Posterior vena cava (tissue), 2 donors: ENCODE data around the gene KCNJ8. TPM values are rescaled to one million over a fixed set of nuclear protein-coding genes. Genes with fewer than 3 reads are reported as not detected.
A peak's percentile ranks its signal among the peaks of the same experiment; 100 is the strongest.
"Not testable (repeated sequence)": the region's sequence is repeated elsewhere in the genome, so short reads cannot be mapped to it uniquely, and the experiment has no call there.

Experiments used
- DNase-seq: peaks from one replicate; pipeline ENCODE4 v3.0.0-alpha.2; 2020; ENCODE audit warnings: low spot score
- intact Hi-C, 2 donors: fragments of 100-400 bp; cut with DNase I; formaldehyde crosslinking; loops; one replicate each; pipeline versions ENCODE4 v1.14.1 to v1.14.2; 2022 to 2023
- total RNA-seq, 2 donors: library from RNA; stranded (reverse); fragmentation: NEBNext Ultra II Directional; extraction: Animal tissue kit (Norgen Biotek cat#: 25700); gene quantifications; one replicate each; pipeline ENCODE4 v1.2.1, GENCODE V29; 2021
- donor health status: DM: yes; HTN: yes; CAD: no.
- donor health status: DM: yes; HTN: yes; CAD: no.

The KCNJ8 gene
- total RNA-seq, 2 donors from 2014 or later = 30.9 to 32.0 TPM

DNA sequence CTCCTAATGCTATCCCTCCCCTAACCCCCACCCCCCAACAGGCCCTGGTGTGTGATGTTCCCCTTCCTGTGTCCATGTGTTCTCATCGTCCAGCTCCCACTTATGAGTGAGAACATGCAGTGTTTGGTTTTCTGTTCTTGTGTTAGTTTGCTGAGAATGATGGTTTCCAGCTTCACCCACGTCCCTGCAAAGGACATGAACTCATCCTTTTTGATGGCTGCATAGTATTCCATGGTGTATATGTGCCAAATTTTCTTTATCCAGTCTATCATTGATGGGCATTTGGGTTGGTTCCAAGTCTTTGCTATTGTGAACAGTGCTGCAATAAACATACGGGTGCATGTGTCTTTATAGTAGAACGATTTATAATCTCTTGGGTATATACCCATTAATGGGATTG lies 15.2 kb upstream of the KCNJ8 start:
- intact Hi-C loops, DNase-seq: not testable (repeated sequence)

DNA sequence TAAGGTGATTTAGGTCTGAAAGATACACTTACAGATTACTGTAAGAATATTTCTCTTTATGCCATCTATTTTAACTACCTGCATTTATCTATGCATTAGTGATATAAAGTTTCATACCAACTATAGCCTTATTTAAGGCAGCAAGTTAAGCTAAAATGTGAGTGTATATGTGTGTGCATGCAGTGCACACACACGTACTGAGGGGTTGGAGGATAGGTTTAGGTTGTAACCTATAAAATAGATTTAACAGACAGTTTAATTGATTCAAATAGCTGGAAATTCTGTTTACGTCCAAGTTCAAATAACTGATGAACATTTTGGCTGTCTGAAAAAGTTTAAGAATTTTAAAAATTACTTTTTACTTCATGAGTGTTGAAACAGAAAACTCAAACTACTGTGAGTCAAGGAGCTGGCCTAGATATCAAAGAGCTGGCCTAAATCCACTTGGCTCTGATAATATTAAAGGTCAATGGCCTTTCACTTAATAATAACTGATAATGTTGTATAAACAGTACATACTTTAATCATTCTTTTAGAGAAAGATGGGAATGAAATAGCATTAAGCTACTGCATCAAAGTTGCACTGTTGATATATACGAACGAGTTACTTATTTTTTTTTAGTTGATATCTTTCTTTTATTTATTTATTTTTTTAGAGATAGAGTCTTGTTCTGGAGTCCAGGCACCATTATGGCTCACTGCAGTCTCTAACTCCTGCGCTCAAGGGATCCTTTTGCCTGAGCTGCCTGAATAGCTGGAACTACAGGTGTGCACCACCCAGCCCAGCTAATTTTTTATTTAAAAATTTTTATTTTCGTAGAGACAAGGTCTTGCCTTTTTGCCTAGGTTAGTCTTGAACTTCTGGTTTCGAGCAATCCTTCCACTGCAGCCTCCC lies 13.8 kb upstream of the KCNJ8 start:
- intact Hi-C loops = no loop called here
- DNase-seq = no peak

DNA sequence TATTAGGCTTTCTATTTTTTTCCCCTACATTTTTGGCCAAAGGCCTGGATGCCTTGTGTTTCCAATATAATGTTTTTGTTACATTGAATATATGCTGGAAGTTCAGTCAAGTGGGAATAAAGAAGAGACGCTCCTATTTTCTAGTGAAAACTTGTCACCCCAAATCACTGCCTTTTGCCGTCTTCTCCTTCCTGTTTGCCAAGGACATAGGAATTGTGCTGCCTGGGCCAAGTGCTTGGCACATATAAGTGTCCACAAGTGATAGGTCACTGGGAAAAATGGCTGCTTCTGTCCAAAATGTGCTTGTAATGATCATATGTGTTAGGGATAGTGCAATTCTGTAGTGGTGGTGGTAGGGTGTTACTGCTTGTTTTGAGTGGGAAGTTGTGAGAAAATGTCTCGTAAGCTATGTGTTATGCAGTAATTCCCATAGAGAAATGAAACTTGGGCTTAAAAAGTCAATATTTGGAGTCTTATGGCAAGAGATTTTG lies 11.6 kb upstream of the KCNJ8 start:
- no peak for DNase-seq
- intact Hi-C loops = no loop called here

DNA sequence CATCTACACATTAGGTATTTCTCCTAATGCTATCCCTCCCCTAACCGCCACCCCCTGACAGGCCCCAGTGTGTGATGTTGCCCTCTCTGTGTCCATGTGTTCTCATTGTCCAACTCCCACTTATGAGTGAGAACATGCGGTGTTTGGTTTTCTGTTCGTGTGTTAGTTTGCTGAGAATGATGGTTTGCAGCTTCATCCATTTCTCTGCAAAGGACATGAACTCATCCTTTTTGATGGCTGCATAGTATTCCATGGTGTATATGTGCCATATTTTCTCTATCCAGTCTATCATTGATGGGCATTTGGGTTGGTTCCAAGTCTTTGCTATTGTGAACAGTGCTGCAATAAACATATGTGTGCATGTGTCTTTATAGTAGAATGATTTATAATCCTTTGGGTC lies 8.2 kb upstream of the KCNJ8 start:
- DNase-seq, intact Hi-C loops: not testable (repeated sequence)

DNA sequence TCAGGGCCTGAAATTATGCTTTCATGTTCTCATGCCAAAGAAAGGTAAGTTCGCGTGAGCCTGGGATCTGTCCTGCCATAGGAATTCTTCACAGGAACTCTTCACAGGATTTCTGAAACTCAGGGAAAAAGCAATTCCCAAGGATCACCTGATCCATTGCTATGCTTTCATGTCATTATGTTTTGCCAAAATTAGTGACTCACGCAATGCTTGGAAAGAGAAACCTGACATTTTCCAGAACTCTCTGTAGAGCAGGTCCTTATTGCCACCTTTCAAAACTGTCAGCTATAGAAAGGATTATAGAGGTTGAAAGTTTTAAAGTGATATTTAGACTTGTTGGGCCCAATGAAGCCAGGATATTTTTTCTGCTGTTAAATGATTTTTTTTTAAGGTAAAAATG lies 6.3 kb upstream of the KCNJ8 start:
- DNase-seq = no peak
- intact Hi-C loops = no loop called here

DNA sequence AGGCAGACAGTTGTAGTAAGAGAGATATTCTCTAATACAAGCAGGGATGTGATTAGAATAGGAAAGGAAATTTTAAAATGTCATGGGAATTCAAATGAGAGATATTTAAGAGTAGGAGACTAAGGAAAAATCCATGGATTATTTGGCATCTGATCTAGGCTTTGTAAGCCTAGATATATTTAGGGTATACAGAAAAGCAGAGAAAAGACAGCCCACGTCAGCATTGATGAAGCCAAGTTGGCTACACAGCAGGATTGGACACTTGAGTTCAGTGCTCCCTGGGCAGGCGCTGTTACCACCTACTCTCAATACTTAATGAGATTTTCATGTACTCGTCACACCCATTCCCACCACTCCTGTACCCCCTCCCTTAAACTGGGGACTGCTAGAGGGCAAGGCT lies 1.7 kb upstream of the KCNJ8 start:
- intact Hi-C loops = loop anchor here in 1 of 2 donors (10.0 kb wide), 1 partner anchor 49 kb away; no protein-coding TSS in a partner anchor
- DNase-seq = no peak

DNA sequence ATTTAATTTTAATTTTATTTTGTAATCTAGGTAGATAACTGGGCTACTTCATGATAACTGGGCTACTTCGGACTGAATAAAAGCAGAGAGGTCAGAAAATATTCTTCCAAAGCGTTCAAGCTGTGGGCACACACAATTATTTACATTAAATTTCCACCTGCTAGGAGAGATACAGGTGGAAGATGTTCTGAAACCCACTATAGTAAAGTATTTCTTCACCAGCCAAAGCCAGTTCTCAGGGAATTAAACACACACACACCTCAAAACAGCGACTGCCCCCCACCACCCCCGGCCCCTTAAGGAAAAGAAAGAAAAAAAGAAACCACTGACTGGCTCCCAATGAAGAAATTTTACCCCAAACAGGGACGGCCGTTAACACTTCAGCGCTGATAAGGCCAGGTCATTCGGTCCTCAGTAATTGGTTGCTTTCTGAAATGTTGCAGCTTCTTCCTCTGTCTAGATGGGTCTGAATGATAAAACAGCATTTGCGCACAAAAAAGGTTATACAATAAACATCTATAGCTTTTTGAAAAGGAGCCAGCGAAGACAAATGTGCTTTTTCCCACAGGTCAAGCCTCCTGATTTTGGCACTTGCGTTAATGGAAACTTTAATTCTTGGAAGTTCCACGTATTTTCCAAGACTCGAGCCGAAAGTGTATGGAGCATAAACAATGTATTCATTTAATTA lies 771 bp upstream of the KCNJ8 start:
- no peak for DNase-seq
- intact Hi-C loops = loop anchor here in 1 of 2 donors (10.0 kb wide), 1 partner anchor 50 kb away; no protein-coding TSS in a partner anchor

DNA sequence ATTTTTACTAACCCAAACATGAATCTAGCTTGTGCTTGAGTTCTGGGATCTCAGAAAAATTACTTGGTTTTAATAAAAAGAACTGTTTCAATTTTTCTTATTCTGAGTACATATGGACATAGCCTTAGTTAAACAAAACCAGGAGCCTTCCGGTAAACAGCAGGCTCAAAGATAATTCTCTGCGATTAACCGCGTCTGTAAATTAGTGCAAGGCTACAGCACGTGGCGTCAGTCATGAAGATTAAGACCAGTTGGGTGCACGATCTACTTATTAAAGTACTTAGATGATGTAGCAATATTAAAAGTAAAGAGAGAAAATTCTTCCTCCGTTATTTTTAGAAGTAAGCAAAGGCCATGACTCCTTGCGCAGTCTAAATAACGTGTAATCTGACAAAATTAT lies 700 bp downstream of the KCNJ8 start:
- DNase-seq = no peak
- intact Hi-C loops = loop anchor here in 1 of 2 donors (10.0 kb wide), 1 partner anchor 51 kb away; no protein-coding TSS in a partner anchor

DNA sequence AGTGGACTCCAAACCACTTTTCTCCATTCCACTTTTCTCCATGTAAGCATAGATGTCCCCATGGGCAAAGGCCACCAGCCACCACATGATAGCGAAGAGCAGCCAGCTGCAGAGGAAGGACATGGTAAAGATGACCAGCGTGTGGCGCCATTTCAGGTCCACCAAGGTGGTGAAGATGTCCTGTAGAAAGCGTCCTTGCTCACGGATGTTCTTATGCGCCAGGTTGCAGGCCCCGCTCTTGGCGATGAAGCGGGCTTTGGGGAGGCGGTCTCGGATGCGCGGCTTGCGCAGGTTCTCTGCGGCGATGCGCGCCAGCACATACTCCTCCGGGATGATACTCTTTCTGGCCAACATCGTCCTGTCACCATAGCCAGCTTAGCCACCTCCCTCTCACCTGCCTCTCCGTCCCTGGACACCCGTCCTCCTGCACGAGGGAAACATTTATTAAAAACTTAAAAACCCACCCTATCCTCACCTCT lies 1.2 kb downstream of the KCNJ8 start:
- peak; percentile 86 for DNase-seq
- intact Hi-C loops = loop anchor here in 1 of 2 donors (10.0 kb wide), 1 partner anchor 51 kb away; no protein-coding TSS in a partner anchor

DNA sequence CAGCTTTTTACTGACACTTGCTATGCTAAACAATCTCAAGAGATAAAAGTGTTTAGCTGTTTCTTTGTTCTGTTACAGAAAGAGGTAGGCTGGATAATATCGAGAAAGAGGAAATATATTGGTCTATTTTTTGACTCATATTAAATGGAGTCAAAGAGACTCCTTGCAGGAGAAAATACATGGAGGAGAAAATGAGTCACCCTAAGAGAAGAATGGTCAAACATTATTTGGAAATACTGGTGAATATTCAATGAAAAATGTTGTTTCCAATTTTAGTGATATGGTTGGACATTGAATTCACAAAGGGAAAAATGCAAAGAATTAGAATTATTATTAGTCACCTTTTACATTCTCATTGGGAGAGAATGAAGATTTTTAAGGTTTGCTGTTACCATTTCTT lies 3.2 kb downstream of the KCNJ8 start:
- no peak for DNase-seq
- intact Hi-C loops = loop anchor here in 1 of 2 donors (10.0 kb wide), 1 partner anchor 53 kb away; no protein-coding TSS in a partner anchor

DNA sequence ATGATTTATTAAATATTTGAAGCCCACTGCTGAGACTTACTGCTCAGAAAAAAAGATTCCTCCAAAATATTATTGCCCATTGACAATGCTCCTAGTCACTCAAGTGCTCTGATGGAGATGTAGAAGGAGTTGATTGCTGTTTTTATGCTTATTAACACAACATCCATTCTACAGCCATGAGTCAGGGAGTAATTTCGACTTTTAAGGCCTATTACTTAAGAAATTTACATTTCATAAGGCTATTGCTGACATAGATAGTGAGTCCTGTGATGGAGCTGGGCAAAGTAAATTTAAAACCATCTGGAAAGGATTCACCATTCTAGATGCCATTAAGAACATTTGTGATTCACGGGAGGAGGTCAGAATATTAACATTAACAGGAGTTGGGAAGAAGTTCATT lies 5.2 kb downstream of the KCNJ8 start:
- intact Hi-C loops = loop anchor here in 1 of 2 donors (10.0 kb wide), 1 partner anchor 215 kb away; no protein-coding TSS in a partner anchor
- DNase-seq = no peak

DNA sequence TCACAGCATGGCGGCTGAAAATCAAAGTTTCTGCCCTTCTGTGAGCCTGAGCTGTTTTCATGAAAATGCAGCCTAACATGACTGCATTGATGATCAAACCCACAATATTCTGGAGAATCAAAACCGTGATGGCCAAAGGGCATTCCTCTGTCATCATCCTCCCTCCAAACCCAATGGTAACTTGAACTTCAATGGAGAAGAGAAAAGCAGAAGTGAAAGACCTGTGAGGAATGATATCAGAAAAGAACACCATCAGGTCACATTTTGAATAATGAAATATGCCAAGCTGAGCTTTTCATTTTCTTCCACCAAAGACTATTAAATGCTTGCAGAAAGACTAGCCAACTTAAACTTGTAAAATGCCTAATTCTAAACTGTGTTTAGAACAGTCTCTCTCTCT lies 8.1 kb downstream of the KCNJ8 start:
- DNase-seq = no peak
- intact Hi-C loops = loop anchor here in 1 of 2 donors (10.0 kb wide), 1 partner anchor 218 kb away; no protein-coding TSS in a partner anchor

DNA sequence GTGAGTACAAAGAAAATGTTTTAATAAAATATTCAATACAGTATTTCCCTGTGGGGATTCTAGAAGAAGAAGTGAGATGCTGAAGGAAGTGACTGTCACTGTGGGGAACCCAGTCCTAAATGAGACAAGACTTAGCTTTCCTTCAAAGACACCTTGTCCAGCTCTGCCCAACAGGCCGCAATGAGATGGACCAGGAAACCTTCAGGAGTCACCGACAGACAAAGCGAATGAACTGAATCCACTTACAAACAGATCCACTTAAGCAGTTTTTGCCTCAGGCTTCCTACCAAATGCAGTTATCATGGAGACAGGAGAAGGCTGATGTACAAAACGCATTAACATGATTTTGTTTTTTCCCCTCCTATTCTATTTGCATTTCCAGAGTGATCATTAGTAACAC lies 9.6 kb downstream of the KCNJ8 start:
- no peak for DNase-seq
- intact Hi-C loops = loop anchor here in 1 of 2 donors (10.0 kb wide), 1 partner anchor 220 kb away; no protein-coding TSS in a partner anchor

DNA sequence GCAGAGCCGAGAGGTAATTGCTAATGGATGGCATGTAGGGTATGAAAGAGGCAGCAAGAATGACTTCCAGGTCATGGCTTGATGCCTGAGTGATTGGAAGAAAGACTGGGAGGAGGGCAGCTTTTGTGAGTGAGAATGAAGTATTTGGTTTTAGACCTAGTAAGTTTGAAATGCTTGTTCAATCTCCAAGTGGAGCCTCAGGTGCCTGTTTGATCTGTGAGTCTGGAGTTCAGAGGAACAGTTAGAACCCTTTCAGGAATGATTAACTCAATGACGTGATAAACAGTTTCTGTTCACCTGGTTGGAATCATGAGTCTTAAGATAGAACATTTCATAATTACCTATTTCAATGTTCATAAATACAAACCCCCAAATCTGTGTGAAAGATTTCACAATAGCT lies 10.4 kb downstream of the KCNJ8 start:
- intact Hi-C loops = loop anchor here in 1 of 2 donors (10.0 kb wide), 1 partner anchor 221 kb away; no protein-coding TSS in a partner anchor
- DNase-seq = no peak

DNA sequence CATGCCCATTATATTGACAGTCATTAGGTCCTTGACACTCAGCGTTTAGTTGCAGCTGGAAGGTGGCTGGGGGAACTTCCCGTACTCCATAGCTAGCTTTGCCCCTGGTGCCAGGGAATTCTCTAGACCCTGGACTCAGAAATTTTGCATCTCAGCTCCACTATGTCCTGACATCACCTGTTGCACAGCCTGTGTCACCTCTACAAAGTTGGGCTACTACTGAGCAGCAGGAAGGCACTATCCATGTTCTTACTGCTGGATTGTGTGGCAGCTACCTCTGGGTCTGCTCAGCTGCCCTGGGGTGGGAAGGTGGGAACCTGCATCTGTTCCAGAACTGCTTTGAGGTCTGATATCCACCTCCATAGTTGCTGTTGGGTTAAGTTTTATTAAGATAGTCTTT lies 11.0 kb downstream of the KCNJ8 start:
- intact Hi-C loops = loop anchor here in 1 of 2 donors (10.0 kb wide), 1 partner anchor 221 kb away; no protein-coding TSS in a partner anchor
- no peak for DNase-seq

DNA sequence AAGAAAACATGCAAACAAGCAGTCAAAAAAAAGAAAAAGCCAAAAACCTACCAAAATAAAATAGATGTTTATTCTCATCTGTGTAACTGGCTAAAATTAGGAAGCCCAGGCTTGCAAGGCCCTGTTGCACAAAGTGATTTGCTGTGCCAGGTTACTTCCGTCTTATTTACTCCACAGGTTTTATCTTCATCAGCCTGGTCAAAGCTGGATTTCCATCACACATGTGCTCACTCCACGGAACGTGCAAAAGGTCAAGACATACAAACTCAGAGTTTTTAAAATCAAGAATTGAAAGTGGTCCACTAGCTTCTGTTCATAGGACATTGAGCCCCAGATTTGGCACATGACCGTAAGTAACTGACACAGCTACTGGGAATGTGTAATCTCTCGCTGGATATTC lies 14.8 kb downstream of the KCNJ8 start:
- intact Hi-C loops = loop anchor here in 1 of 2 donors (10.0 kb wide), 1 partner anchor 225 kb away; no protein-coding TSS in a partner anchor
- no peak for DNase-seq

DNA sequence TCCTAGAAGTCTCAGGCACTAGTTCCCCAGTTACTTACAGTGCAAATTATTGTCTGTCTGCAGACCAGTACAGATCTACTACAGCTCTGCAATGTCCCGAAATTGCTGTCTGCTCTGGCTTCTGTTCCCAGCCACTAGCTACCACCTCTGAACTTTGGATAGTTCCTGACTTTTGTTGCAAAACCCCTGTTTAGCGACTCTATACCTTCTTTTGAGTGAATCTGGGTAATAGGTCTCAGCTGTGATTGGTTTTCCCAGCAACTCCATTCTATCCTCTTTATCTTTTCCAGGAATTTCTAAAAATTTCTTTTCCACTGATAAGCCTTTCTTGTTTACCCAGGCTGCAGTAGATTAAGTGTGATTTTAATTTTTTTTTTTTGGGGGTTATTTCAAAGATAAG lies 16.8 kb downstream of the KCNJ8 start:
- DNase-seq = no peak
- intact Hi-C loops = no loop called here

DNA sequence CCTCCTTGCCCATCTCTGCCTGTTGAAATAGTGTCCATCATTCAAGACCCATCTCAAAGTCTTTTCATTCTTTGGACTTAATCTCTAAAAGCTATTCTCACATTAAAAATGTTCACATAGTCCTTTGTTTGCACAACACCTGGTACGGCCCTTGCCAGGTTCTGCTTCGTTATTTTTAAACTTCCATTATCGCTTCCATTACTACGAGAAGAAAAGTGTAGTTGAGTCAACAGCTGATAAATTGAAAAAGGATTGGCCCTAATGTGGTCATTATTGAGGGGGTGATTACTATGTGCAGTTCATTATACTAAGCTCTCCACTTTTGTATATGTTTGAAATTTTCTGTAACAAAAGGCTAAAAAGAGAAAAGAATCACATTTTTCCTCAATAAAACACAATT lies 17.8 kb downstream of the KCNJ8 start:
- DNase-seq = no peak

DNA sequence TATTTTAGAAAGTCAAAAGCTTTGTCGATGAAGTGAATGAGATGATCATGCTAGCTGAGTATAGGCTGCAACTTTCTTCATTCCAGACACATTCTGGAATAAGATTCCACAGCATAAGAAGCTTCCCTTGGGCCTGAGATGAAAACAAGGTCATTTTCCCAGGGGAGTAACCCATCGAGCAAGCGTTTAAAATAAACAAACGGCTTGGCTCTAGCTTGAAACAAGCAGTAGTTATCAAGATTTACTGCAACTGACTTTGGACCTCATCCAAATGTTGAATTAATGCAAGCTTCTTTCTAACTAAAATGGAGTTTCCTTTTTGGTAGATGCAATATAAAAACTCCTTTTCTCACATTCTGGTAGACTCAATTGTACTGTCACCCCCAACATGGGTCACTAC lies 23.0 kb downstream of the KCNJ8 start:
- no peak for DNase-seq
- intact Hi-C loops = no loop called here

More for the DNA sequence above, 17.8 kb downstream of the KCNJ8 start:
- intact Hi-C loops = no loop called here
